HG02678 (cell line): Measurements from ENCODE around the gene ANKRD23.
A peak's percentile ranks its signal among the peaks of the same experiment; 100 is the strongest.
"Not testable (repeated sequence)": the region's sequence is repeated elsewhere in the genome, so short reads cannot be mapped to it uniquely, and the experiment has no call there.

ENCODE experiments used
- ATAC-seq: cut with Tn5 transposase; IDR thresholded peaks from one replicate; pipeline ENCODE4 v1.9.1; 2021; ENCODE audit warnings: mild to moderate bottlenecking, moderate library complexity; ENCODE audit not compliant: unreplicated experiment

ANKRD23 gene

GRCh38 chr2:96819128-96819875 is 24.5 kb downstream of the ANKRD23 start:
- no peak for ATAC-seq

DNA sequence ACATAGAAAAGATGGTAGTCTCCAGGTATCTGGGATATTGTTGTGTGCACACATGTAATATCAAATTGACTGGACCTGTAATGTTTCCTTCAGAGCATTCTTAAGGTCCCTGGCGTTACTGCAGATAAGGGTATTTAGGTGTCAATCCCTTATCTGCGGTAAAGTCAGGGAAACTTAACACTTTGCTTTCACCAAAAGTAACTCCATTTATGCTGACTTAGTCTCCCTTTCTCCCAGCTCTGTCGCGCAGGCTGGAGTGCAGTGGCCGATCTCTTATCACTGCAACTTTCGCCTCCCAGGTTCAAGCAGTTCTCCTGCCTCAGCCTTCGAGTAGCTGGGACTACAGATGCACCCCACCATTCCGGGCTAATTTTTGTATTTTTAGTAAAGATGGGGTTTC is 25.9 kb downstream of the ANKRD23 start:
- no peak for ATAC-seq

- no peak for ATAC-seq
These were observed 26.8 kb downstream of the ANKRD23 start for GRCh38 chr2:96816836-96817702.

DNA sequence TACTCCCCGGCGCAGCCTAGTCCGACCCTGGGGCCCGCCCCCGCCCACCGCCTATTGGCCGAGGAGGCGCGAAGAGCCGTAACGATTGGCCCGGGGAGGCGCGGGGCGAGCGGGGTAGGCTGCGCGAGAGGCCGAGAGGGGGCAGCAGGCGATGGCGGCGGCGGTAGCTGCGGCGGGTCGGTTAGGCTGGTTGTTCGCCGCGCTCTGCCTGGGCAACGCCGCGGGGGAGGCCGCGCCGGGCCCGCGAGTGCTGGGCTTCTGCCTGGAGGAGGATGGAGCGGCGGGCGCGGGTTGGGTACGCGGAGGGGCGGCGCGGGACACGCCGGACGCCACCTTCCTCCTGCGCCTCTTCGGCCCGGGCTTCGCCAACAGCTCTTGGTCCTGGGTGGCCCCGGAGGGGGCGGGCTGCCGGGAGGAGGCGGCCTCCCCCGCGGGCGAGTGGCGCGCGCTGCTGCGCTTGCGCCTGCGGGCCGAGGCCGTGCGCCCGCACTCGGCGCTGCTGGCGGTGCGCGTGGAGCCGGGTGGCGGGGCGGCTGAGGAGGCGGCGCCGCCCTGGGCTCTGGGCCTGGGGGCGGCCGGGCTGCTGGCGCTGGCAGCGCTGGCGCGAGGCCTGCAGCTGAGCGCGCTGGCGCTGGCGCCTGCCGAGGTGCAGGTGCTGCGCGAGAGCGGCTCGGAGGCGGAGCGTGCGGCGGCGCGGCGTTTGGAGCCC is 27.5 kb downstream of the ANKRD23 start, which contains the start of gene CNNM3:
TSS of gene CNNM3 (plus strand) at position 142 of the 709 bp plus-strand sequence. CDS start at position 152, 10 bp downstream.
- ATAC-seq: peak; percentile 87

GRCh38 chr2:96815326-96816126 is 28.3 kb downstream of the ANKRD23 start:
- no peak for ATAC-seq

DNA sequence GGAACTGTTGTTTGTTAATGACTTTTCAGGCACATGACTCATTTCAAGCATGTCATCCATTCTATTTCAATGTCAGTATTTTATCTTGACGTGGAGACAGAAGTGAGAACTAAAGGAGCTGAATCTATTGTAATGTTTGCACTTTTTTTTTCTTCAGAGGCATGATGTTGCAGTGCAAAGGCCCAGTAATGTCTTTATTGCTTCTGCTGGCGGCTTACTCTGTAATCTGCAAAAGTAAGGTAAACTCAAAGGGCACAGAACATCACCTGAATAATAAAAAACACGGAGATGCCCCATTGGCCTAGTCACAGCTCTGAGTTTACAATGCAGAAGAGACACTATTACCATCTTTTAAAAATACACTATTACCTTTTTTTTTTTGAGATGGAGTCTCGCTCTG is 30.2 kb downstream of the ANKRD23 start:
- no peak for ATAC-seq

GRCh38 chr2:96811917-96812316 is 31.9 kb downstream of the ANKRD23 start:
- ATAC-seq: no peak

DNA sequence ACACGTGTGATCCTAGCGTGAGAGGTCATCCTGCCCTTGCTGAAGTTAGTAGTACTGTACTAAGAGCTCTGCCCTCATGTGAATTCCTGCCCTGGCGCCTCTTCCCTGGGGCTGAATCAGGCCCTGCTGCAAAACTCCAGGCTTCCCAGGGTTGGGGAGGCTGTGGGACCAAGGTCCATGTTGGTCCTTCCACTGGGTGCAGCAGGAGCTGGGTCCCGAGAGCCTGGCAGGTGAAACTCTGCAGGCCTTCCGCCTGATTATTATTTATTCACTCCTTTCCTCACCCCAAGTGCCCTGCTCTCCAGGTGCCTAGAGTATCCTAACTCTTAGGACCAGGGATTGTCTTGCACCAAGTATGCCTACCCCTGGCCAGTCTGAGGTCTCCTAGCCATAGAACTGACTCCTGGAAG is 33.0 kb downstream of the ANKRD23 start:
- no peak for ATAC-seq

DNA sequence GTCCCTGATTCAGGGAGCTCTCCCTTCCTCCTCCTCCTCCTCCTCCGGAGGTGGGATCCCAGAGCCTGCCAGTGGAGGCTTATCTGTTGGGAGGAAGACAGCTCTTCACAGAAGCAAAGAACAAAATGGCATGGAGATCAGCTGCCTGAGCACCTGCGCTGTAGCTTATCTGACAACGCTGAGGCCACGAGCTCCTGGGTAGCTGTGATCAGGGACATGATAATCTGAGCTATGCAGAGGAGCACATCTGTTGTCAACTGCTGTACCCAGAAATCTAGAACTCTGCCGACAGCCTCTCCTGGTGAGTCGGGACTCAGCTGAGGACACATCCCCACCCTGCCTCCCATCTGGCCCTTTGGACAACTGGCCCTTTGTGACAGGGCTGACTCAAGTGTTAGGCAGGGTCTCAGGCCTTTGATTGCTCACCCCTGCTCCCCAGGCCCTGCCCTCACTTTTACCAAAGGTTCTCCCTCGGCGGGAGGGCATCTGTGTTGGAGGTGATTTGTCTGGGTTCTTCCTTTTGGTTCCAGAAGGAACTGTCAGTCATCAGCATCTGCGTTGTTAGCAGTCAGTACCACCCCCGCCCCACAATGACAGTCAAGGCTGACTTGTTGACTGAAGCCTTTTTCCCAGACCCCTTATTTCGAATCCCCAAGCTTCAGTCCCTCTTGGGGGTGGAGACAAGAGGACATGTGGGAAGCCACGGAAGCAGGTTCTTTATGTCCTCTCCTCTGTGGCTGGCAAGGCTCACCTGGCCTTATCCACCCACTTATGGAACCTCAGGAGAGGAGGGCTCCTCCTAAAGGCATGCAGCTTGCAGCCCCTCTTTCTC is 33.7 kb downstream of the ANKRD23 start:
- no peak for ATAC-seq

DNA sequence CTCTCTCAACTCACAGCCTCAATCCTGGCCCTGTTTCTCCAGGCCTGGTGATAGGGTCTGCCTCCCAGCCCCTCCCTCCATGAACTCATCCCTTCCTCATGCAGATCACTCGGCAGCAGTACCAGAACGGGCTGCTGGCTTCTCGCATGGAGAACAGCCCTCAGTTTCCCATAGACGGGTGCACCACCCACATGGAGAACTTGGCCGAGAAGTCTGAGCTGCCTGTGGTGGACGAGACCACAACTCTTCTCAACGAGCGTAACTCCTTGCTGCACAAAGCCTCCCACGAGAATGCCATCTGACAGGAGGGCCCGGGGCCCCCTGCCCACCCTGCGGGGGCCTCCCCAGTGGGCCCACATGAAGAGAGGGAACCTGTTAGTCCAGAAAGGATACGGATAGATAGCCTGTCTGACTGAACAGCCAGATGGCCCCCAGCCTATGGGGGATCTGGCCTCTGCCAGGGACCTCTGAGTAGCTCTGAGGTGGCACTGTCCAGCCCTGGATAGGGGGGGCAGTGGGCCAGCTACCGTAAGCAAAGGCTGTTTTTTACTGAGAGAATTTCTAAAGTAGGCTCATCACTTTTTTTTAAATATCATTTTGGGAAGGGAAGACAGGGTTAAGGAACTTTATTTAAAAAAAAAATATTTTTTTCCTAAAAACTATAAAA is 34.5 kb downstream of the ANKRD23 start:
- no peak for ATAC-seq

DNA sequence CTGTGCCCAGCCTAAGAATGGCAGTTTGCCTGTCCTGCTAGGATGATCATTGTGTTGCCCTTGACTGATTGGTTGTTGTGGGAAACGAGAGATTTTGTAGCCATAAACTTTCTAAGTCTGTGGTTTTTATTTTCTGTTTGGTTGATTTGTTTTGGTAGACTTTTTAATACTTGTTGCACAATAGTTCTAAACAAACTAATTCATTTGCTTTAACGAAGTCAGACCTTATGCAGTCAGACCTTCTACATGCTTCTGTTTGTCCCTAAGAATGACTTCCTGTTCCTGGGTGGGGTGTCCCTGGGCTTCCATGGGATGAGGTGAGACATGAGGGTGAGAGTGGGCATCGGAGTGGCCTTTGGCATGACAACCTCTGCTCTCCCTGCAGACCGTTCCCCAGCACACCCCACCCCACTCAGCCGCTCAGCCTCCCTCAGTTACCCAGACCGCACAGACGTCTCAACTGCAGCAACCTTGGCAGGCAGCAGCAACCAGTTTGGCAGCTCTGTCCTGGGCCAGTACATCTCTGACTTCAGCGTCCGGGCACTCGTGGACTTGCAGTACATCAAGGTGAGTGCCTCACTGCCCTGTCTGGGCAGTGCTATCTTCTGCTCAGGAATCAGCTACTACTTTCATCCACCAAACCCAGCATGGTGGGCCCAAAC is 35.5 kb downstream of the ANKRD23 start:
- no peak for ATAC-seq

DNA sequence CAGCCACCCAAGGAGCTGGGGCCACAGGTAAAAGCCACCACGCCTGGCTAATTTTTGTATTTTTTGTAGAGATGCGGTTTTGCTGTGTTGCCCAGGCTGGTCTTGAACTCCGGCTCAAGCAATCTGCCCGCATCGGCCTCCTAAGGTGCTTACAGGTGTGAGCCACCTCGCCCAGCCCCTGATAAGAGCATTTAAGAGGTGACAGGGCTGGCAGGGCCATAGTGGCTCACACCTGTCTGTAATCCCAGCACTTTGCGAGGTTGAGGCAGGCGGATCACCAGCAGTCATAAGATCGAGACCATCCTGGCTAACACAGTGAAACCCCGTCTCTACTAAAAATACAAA is 36.7 kb downstream of the ANKRD23 start:
- ATAC-seq: no peak

DNA sequence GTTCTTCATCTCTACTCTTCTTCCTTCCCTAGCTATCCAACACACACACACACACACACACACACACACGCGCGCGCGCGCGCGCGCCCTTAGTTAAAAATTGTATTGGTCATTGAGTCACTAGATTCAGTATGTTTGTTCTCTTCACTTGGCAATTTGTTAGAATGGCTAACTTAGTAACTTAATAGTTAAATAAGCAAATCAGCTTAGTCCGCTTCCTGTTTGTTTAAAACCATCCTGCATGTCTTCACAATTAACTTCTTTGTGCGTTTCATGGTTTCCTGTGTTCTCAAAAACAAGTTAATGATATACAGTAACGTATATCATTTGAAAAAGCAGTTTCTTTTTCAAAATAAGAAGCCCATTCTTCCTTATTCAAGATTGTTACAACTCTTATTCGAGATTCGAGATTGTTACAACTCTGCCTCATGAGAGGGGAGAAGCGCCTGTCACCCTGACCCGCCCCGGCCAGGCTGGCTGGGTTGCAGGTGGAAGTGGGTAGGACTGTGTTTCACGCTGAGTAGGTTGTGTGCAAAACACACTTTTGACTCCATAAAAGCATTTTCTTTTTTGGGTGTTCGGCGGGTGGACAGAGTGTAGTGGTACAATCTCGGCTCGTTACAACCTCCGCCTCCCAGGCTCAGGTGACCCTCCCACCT is 37.2 kb downstream of the ANKRD23 start:
- ATAC-seq: peak; percentile 55

DNA sequence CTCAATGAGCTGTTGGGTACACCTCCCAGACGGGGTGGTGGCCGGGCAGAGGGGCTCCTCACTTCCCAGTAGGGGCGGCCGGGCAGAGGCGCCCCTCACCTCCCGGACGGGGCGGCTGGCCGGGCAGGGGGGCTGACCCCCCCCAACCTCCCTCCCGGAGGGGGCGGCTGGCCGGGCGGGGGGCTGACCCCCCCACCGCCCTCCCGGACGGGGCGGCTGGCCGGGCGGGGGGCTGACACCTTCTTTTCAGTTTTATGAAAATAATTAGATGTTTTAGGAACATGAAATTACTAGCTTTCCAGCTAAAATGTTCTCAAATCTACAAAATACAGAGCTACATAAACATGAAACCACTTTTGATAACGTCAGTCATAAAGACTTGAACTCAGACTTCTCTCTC is 37.9 kb downstream of the ANKRD23 start:
- ATAC-seq: not testable (repeated sequence)

DNA sequence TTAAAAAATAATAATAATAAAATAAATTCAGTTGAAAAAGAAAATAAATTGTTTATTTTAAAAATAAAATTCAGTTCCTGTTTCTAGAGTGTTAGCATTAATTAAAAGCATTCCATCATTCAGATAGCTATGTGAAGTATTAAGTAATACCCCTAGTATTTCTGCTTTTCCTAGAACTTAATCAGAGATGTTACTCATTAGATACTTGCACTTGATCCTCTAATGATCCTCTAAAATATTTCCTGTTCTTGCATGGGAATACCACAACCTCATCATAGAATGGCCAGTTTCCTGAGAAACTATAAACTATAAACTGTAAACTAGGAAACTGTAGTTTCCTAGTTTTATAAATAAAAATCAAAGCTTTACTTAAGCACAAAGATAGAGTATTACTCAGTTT is 38.8 kb downstream of the ANKRD23 start:
- no peak for ATAC-seq

GRCh38 chr2:96802721-96803120 is 41.1 kb downstream of the ANKRD23 start:
- ATAC-seq: no peak

DNA sequence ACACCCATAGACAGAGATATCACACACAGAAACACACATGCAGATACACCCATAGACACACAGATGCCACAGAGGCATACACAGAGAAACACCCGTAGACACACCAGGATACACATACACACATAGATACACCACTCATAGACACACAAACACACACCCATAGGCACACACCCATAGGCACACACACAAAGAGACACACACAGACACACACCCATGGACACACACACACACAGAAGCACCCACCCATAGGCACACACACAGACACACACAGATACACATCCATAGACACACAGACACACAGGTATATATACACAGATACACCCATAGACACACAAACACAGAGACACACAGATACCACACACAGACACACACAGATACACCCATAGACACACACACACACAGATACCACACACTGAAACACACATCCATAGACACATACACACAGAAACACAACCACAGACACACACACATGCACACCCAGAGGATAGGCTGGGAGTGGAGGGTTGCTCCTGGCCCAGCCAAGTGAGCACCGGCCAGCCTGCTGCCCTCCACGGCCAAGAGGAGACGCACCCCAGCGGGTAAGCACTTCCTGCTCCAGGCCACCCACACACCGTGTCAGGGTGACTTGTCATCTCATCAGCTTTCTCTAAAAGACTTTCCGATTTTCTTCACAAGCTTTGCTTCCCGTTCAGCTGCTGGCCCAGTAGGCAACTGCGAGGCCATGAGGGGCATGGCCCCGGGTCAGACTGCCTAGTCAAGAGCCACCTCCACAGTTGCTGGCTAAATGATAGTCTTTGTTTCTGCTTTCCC is 41.8 kb downstream of the ANKRD23 start:
- ATAC-seq: no peak
